MM.1S (cell line): ENCODE data around the gene SHQ1.

ENCODE experiments used
- CTCF ChIP-seq: fragments of 300-600 bp; sonication (generic); IDR thresholded peaks from 2 replicates; pipeline ENCODE4 v1.5.1; 2016; ENCODE audit warnings: antibody characterized with exemption, low read length, mixed read lengths
- EZH2 ChIP-seq: fragments of 300-600 bp; sonication (generic); optimal IDR thresholded peaks from 2 replicates; pipeline ENCODE3; 2017; ENCODE audit warnings: low read depth, mild to moderate bottlenecking, antibody characterized with exemption, low read length, mixed read lengths
- EZH2phosphoT487 ChIP-seq: fragments of 300-600 bp; sonication (generic); IDR thresholded peaks from 2 replicates; pipeline ENCODE4 v1.6.1; 2018; ENCODE audit warnings: antibody characterized with exemption, low read length

GRCh38 chr3:72862314-72863090 is 14.3 kb upstream of the SHQ1 start:
- TF ChIP-seq CTCF (no peak), EZH2phosphoT487 (no peak), EZH2 (no peak)
